ENCODE results near the gene CLCN2.

The CLCN2 gene

DNA sequence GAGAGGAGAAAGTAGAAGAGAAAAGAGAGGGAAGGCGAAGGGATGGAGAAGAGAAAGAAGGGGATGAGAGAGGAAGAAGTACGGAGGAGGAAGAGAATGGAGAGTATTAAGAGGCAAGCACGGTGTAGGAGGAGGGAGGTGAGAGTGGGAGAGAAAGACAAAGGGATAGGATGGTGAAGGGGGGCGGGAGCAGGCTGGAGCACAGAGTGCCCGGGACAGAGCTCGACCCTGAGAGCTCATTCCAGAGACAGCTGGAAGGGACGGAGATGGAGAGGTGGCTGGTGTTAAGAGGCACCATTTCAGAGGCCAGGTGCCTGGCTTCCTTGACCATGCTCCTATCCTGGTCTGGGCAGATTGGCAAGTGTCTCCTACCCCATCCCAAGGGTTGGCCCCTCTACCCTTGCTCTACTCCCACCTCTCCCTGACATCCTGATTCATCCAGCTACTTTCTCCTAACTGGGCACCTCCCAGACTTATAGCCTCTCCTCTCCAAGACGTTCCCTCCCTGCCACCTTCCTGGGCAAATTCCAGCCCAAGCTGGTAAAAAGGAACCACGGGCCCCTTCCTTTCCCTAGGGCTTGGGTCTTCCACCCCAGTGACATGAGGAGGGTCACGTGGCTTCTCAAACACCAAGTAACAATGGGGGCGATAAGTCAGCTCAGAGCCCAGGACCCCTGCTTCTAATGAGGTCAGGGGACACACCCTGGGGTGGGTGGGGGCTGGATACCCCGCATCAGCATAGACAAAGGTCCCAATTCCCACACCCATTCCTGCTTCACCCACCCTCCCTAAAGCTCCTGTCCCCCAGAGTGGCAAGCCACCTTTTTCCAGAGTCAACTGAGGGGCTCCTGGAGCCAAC lies 1.1 kb downstream of the CLCN2 start:
- no peak for DNase-seq (ENCODE audit: low read depth in 3 of 3)

DNA sequence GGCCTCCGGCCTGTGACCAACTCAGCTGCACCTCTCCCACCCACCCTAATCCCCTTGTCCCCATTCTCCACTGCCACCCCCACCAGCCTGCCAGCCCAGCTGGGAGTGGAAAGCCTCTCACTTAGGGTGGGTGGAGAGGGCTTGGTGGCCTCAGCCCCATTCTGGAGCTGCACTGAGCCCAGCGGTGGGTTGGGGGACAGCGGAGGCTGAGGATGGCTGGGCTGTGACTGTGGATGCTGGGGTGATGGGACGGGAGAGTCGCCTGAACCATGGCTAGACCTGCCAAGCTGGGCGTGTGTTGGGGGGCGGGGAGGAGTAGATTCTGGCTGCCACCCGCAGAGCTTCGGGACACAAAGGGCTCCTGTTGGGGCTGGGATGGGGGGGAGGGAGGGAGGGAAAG lies 1.8 kb downstream of the CLCN2 start:
- no peak for DNase-seq (ENCODE audit: low read depth in 3 of 3)

DNA sequence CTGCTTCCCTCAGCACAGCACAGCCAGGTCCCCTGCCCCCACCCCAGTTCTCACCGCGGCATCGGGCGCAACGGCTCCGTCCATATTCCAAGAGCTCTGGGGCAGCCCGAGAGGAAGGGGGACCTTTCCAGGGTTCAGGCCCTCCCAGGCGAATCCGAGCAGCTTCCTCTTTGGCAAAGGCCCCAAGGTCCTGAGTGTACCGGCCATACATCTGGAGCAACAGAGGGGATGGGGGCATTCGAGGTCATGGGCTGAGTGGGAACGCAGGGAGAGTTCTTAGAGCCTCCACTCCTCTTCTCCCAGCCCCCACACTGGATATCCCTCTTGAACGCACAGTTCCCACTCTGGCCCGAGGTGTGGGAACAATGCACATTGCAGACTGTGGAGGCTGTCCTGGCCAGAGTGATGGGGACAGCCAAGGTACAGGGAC lies 2.5 kb downstream of the CLCN2 start:
- no peak for DNase-seq (ENCODE audit: low read depth in 3 of 3)

GRCh38 chr3:184358124-184358767 lies 3.2 kb downstream of the CLCN2 start:
- no peak for DNase-seq (ENCODE audit: low read depth in 3 of 3)

DNA sequence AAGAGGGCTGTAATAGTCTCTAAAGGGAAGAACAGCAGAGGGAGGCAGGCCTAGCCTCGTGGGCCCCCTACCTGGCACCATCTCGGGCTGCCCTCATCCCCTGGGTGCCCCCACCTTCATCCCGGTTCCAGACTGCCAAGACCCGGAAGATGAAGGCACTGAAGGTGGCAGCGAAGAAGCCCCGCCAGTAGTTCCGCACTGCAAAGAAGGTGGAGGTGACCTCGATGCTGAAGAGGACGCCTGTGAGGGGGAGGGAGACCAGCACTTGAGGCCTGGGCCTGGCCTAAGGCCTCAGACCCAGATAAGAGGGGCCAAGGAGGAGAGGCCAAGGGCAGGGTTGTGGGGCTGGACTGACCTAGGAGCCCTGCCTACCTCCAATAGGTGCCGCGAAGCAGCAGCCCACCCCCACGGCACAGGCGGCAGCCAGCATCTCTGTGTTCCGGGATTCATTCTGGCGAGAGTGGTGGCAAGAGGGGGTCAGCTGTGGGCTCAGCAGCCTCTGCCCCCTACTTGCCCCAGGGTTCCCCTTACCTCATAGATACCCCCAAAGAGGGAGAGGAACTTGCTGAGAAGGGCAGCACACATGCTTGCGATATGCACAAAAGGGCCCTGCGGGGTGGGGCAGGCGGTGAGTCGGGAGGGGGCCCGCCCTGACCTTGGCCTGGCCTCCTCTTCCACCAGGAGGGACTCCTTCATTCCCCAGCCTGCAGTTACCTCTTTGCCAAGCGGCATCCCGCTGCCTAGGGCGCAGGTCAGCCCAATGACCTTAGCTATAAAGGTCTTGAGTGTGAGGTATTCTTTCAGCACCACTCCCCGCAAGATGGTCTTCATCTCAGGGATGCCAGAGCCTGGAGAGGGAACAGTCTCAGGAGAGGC lies 3.9 kb downstream of the CLCN2 start:
- no peak for DNase-seq (ENCODE audit: low read depth in 3 of 3)

DNA sequence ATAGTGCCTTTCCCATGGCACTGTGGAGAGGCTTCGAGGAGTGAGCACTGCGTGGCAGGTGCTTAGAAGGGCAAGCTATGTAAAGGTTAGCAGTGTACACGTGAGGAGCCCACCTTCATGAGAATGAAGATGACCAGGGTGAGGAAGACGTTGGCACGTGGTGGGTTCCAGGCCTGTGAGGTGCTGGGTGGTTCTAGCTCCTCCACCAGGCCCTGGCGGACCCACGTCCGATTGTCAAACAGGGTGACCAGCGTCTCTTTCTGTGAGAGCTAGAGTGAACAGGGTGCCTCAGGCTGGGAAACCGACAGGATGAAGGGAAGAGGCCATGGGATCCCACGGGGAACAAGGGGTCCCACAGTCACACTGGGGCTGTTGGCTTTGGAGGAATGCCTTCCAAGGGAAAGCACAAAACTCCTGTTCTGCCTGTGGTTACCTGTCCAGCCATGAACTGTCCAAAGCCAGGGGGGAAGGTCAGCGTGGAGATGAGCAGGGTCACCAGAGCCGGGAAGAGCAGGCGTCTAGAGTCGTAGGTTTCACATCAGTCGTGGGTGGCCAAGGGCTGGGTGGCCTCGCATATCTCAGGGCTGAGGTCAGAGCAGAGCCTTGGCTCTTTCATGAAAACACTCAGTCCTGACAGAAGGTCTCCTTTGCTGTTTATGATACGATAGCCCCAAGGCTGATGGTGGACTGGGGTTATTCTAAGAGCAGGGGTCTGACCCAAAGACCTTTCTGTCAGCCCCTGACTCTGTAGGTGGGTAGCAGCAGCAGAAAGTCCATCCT lies 6.0 kb downstream of the CLCN2 start:
- no peak for DNase-seq (ENCODE audit: low read depth in 3 of 3)

- DNase-seq (ENCODE audit: low read depth in 3 of 3) = no peak
These were observed 6.7 kb downstream of the CLCN2 start for GRCh38 chr3:184354754-184355153.

- peak; percentile 29 to 63 (median 48) for DNase-seq (ENCODE audit: low read depth in 3 of 3)
These were observed 7.2 kb downstream of the CLCN2 start for GRCh38 chr3:184354121-184354728.

DNA sequence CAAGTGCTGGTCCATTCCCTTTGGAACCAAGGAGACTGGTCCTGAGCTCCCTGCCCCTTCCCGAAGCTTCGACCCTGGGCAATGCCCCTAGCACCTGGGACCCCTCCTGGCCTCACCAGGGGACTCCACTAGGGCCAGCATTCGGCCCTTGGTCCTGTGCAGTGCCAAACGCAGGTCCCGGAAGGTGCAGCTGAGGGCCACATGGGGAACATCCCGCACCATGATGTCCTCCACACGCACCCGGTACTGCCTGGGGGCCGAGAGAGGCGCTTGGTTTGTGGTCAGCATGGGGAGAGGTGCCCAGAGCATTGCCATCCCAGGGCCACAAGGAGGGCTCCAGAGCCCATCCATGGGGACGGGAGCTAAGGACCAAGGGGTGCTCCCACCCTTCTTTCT lies 7.9 kb downstream of the CLCN2 start:
- no peak for DNase-seq (ENCODE audit: low read depth in 3 of 3)

GRCh38 chr3:184352897-184353545 lies 8.4 kb downstream of the CLCN2 start:
- DNase-seq (ENCODE audit: low read depth in 3 of 3) = no peak

- DNase-seq (ENCODE audit: low read depth in 3 of 3) = no peak
These were observed 9.1 kb downstream of the CLCN2 start for GRCh38 chr3:184352149-184352785.

GRCh38 chr3:184351511-184352148 lies 9.8 kb downstream of the CLCN2 start:
- DNase-seq (ENCODE audit: low read depth in 3 of 3) = no peak

DNA sequence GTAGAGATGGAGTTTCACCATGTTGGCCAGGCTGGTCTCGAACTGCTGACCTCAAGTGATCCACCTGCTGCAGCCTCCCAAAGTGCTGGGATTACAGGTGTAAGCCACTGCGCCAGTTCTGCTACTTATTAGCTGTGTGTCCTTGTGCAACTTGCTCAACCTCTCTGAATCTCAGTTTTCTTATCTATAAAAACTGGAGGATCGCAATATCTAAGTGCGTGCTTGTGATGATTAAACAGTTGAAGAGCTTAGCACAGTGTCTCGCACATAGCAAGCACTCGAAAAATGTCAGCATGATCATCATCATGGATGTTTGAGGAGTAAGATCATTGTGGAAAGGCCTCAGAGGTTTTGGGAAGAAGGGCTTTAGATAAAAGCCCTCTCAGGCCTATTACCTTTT lies 10.8 kb downstream of the CLCN2 start:
- DNase-seq (ENCODE audit: low read depth in 3 of 3) = no peak

- no peak for DNase-seq (ENCODE audit: low read depth in 3 of 3)
These were observed 11.6 kb downstream of the CLCN2 start for GRCh38 chr3:184349563-184350470.

- DNase-seq (ENCODE audit: low read depth in 3 of 3) = no peak
These were observed 13.4 kb downstream of the CLCN2 start for GRCh38 chr3:184348057-184348382.

DNA sequence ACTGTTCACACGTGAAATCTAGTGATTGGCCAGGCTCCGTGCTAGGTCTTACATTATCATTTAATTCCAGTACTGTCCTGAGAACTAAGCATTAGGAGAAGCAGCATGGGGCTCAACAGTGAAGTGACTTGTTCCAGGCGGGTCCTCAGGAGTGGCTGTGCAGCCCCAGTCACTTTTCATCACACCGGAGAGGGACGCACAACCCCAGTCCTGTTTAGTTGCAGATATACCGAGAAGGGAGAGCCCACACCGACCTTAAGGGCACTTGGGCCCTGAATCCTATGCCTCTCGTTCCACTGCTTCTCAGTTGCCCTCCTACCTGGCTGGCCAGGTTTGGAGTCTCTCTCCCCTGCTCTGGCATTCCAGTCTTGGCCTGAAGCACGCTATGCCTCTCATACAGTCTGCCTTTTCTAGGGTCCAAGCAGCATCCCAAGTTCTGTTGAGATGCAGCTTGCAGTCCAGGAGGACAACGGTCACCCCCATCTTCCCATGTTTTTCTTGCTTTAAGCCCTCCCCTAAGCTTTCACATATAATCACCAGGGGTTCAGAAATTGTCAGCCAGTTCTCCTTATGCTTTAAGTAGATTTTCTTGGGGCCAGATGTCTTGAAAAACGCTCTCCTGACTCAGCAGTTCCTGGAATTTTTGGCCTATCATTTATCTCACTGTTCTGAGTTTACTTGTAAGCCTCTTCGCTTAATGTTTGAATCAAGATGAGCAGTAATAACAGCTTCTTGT lies 13.9 kb downstream of the CLCN2 start:
- no peak for DNase-seq (ENCODE audit: low read depth in 3 of 3)

GRCh38 chr3:184346480-184347190 lies 14.8 kb downstream of the CLCN2 start:
- no peak for DNase-seq (ENCODE audit: low read depth in 3 of 3)

Measured in stimulated activated CD4-positive, alpha-beta T cell treated with anti-CD3 and anti-CD28 coated beads, TNF-alpha, amount 100 ng/mL, for 48 hours (primary cell).